ENCODE measurements around the gene RNF144A. TPM values are rescaled to one million over a fixed set of nuclear protein-coding genes. Genes with fewer than 3 reads are reported as not detected.

The RNF144A gene
- total RNA-seq, 1 experiment from 2014 or later, result 10.6 TPM

- no peaks in the 10 kb centered on the region for H3K23me2 ChIP-seq (ENCODE audit: insufficient read length, low read depth, low read length, poor library complexity, severe bottlenecking)
- H2BK120ac ChIP-seq (ENCODE audit: low read depth, low read length, poor library complexity, severe bottlenecking), result no peak overlapping the region
- no peak overlapping the region for H3T11ph ChIP-seq (ENCODE audit: low read length)
- DNase-seq, result no peak
- Mint-ChIP-seq H3K9me3 (peaks cover 19 to 28% of the 10 kb centered on the region in 2 experiments), H3K4me3 (no peak overlapping the region), H3K4me1 (no peaks in the 10 kb centered on the region), H3K27me3 (ENCODE audit: low read depth) (peaks cover 4% of the 10 kb centered on the region), H3K27ac (no peak overlapping the region), H3K36me3 (ENCODE audit: insufficient read depth in 1 of 3, low read depth in 3 of 3) (peaks cover 2 to 17% (median 2%) of the 10 kb centered on the region in 3 experiments; a peak in 4 of 7 replicates)
- H3K4me1 ChIP-seq (ENCODE audit: insufficient read depth, low read length), result no peaks in the 10 kb centered on the region
- H3K27ac ChIP-seq (ENCODE audit: insufficient read length, low read depth, low read length), result no peak overlapping the region
- H2AFZ ChIP-seq (ENCODE audit: low read length), result no peak overlapping the region
- H3K14ac ChIP-seq (ENCODE audit: insufficient read depth, low read length), result no peak overlapping the region
- H3K9me3 ChIP-seq (ENCODE audit: control insufficient read depth, low read depth, low read length), result peaks cover 8% of the 10 kb centered on the region
- H3K4me2 ChIP-seq (ENCODE audit: insufficient read depth, insufficient read length, low read length), result no peak overlapping the region
- TF ChIP-seq CTCF (conservative IDR thresholded peaks at IDR 0.05), result no peak
- H2BK20ac ChIP-seq (ENCODE audit: low read depth, low read length, poor library complexity, severe bottlenecking), result no peak overlapping the region
- H2BK12ac ChIP-seq (ENCODE audit: insufficient read length, low read depth, low read length), result no peak overlapping the region
- H3K9ac ChIP-seq (ENCODE audit: extremely low read depth, insufficient read length, low read length), result no peak overlapping the region
- H3K4ac ChIP-seq (ENCODE audit: low read depth, low read length), result no peak overlapping the region
- no peak overlapping the region for H4K5ac ChIP-seq (ENCODE audit: insufficient read length, low read depth, low read length)
- H3K27me3 ChIP-seq (ENCODE audit: insufficient read depth, low read length), result no peaks in the 10 kb centered on the region
- no peak overlapping the region for H2BK15ac ChIP-seq (ENCODE audit: low read depth, low read length)
- no peak overlapping the region for H2BK5ac ChIP-seq (ENCODE audit: insufficient read length, low read length)
- no peak overlapping the region for H3K56ac ChIP-seq (ENCODE audit: insufficient read length, low read depth, low read length)
- H3K18ac ChIP-seq (ENCODE audit: insufficient read length, low read depth, low read length), result no peak overlapping the region
- H3K23ac ChIP-seq (ENCODE audit: insufficient read length, low read depth, low read length), result no peak overlapping the region
- WGBS (ENCODE audit: extremely low coverage, insufficient read length, low lambda C conversion rate), result no CpG with 5 or more reads among the region's 1 CpG
- H4K91ac ChIP-seq (ENCODE audit: insufficient read length, low read depth, low read length), result no peak overlapping the region
- H2AK5ac ChIP-seq (ENCODE audit: insufficient read length, low read length), result no peak overlapping the region
- no peaks in the 10 kb centered on the region for H3K79me1 ChIP-seq (ENCODE audit: insufficient read depth, low read depth, low read length, poor library complexity, severe bottlenecking)
- H3K79me2 ChIP-seq (ENCODE audit: insufficient read depth, low read length), result no peaks in the 10 kb centered on the region
- H4K20me1 ChIP-seq (ENCODE audit: control insufficient read depth, insufficient read depth, insufficient read length), result no peaks in the 10 kb centered on the region
- H4K8ac ChIP-seq (replicated peaks; ENCODE audit: insufficient read length, low read depth, low read length), result no peak overlapping the region
These were observed 36.2 kb upstream of the RNF144A start for GRCh38 chr2:6881046-6881445.

Measured in H9 (cell line).